ELF-1 (cell line): ENCODE results near the gene KRT71.
A peak's percentile ranks its signal among the peaks of the same experiment; 100 is the strongest.
"Not testable (repeated sequence)": the region's sequence is repeated elsewhere in the genome, so short reads cannot be mapped to it uniquely, and the experiment has no call there.

Experiments
- DNase-seq: peaks from one replicate; pipeline ENCODE4 v3.0.0-alpha.2; 2016; ENCODE audit warnings: low read depth, low spot score

KRT71 gene

DNA sequence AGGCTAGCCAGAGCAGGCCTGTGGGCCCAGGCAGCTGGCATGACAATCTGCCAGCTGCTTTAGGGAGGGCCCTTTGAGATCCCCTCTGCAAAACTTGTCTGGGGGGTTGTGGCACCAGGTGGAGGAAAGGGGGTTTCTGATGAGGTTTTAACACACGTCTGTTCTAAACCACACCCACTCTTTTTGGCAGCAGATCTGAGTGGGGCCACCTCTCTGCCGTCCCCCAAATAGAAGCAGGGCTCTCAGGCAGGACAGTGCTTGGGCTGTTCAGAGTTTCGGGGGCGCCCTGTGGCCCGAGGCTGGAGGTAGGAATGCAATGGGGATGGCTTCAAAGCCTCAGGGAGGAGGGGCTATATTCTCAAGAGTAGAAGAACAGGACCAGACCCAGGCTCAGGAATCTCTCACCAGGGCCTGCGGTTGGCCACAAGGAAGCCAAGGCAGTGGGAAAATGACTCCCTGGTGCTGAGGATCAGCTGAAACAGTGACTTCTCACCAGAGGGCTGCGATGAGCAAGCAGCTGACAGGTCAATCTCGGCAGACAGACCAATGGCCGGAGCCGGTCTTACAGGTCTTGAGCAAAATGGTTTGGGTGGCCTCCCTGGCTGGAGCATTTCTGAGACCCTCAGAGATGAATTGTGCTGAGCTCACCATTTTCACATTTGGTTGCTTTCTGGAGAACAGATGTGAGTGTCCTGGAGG lies 31.2 kb downstream of the KRT71 start:
- peak; percentile 76 for DNase-seq

DNA sequence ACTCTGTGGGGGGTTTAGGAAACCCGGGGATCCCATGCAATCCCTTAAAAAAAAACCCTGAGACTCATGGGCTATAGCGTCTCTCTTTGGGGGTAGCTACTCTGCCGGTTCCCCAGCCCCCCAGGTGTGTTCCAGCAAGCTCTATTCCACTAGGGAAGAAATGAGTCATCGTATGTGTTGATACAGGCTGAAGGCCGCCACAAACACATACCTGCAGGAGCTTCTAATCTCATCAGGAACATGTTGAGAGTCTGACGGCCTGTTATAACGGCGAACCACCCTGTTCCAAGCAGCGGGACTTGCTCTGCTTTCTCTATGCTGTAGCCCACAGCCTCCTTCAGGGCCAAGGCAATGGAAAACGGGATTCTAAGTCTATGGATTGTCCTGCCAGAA lies 31.8 kb downstream of the KRT71 start:
- DNase-seq: peak; percentile 17

GRCh38 chr12:52519826-52520662 lies 32.9 kb downstream of the KRT71 start, which contains the start of gene KRT5:
KRT5 (minus strand) TSS chr12:52520394; CDS start chr12:52520296, 98 bp downstream.
- DNase-seq: no peak

DNA sequence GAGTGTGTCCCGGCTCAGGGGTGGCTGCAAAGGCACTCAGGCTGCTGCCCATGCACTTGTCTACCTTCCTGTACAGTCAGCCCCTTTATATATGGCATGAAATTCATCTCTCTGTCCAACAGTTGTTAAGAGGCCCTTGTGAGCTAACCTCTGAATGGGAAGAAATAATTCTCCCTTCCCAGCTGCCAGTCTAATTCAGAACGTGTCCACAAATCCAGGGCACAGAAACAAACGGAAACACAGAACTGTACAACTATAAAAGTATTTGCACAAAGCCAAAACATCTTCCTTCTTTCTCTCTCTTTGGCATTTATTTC lies 33.6 kb downstream of the KRT71 start:
- no peak for DNase-seq

- DNase-seq: no peak
These were observed 34.2 kb downstream of the KRT71 start for GRCh38 chr12:52518574-52519386.

GRCh38 chr12:52517888-52518287 lies 35.1 kb downstream of the KRT71 start:
- DNase-seq: no peak

- no peak for DNase-seq
These were observed 35.7 kb downstream of the KRT71 start for GRCh38 chr12:52517005-52517835.

GRCh38 chr12:52515927-52516831 lies 36.8 kb downstream of the KRT71 start:
- DNase-seq: no peak

DNA sequence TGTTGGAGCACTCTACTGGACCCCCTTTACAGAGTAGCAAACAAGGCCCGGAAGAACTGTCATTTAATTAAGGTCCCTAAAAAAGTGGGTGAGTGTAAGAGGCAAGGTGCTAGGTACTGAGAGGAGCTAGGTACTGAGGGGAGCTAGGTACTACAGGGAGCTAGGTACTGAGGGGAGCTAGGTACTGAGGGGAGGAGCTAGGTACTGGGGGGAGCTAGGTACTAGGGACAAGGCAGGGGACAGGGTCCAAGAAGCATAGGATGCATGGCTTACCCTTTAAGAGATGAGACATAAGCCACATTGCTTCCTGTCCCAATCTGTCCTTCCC lies 37.7 kb downstream of the KRT71 start:
- DNase-seq: no peak

DNA sequence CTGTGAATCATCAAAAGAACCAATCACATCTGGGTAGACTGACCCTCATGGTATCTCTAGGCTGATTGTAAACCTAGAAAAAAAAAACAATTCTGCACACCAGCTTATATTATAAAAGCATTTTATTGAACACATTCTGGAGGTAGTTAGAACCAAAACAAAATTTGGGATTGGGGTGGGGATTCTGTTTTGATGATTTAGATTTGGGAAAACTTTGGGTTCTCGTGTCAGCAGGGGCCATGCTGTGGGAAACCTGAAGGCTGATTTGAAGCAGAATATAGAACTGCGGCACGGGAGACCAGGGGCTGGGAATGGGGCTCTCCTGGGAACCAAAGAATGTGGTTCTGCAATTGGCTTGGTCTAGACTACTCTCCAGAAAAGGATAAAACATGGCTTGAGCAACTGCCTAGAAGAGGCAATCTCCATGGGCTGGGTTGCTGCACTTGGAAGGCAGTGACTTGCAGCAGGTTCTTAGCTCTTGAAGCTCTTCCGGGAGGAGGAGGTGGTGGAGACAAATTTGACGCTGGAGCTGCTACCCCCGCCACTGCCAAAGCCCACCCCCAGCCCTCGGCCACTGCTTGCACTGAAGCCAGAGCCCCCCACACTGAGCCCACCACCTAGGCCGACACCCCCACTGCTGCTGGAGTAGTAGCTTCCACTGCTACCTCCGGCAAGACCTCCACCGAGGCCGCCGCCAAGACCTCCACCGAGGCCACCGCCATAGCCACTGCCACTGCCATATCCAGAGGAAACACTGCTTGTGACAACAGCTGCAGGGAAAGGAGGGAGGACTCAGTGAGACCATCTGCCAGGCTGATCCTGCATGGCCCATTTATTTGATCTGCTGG lies 38.2 kb downstream of the KRT71 start:
- DNase-seq: no peak

- DNase-seq: no peak
These were observed 39.2 kb downstream of the KRT71 start for GRCh38 chr12:52513736-52514135.

- DNase-seq: no peak
These were observed 44.7 kb downstream of the KRT71 start for GRCh38 chr12:52508211-52508610.

DNA sequence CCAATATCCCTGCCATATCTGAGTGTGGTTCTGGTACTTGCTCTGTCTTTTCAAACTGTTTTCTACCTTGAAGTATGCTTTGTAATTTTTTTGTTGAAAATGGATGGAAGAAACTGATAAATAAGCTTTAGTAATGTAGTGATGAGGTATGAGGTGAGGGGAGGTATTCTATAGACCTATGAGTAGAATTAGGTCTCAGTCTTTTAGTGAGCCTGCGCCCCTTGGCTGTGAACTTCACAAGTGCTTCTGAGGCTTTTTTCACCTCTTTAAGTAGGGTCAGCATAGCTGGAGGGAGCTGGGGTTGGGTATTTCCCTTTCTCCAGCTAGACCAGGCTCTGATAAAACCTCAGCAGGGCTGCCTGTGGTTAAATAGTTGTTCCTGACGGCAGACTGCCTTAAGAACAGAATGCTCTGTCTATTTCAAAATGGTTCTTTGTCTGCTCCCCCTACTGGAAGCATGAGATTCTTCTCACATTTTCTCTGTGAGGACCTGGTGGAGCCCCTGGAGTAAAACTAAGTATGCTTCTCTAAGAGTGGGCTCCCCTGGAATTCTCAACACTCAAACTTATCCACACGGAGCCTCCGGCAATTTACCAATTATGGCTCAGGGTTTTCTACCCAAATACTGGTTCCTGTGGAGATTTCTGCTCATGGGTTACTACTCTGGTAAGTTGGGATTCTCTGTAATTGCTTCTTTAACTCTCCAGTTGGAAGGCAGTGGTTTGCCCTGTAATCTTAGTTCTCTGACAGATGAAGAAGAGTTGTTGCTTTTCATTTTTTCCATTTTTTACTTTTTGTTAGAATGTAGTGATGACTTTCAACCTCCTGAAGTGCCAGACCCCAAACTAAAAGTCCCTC lies 45.9 kb downstream of the KRT71 start:
- DNase-seq: peak; percentile 65

GRCh38 chr12:52502877-52503276 lies 50.1 kb downstream of the KRT71 start:
- DNase-seq: no peak

GRCh38 chr12:52501490-52501889 lies 51.5 kb downstream of the KRT71 start:
- DNase-seq: no peak

DNA sequence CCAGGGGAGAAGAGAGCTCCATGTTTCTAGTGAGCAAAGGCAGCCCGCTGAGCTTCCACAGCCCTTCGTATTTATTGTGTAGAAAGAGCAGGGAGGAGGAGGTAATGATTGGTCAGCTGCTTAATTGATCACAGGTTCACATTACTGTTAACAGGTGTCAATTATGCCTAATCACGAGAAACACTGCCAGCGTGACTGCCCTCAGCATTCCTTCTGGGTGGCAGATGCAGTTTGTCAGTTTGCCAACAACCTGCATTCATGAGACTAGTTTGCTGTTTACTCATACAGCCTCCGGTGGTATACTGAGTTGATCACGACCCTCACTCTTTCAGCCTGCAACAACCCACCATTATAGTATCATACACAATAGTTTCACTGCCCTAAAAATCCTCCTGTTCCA lies 52.4 kb downstream of the KRT71 start:
- not testable (repeated sequence) for DNase-seq

DNA sequence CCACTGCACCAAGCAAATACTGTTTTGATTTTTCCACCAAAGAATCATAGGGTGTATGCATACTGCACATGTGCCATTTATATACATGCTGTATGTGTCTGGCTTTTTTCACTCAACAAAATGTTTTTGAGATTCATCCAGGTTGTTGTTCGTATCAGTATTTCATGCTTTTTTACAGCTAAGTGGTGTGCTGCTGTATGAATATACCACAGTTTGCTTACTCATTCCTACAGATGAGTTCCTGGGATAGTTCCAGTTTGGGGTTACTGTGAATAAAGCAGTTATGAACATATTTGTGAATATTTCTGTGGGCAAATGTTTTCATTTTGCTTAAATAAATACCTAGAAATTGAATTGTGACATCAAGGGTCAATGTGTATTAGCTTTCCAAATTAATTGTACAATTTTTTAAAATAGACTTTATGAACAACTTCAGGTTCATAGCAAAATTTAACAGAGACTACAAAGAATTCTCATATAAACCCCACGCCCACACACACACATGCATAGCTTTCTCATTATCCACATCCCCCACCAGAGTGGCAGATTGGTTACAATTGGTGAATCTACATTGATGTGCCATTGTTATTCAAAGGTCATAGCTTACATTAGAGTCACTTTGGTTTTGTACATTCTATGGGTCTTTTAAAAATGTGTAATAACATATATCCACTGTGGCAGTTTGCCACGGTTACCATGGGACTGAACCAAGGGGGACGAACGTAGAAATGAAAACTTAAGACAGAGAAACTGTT lies 53.0 kb downstream of the KRT71 start:
- DNase-seq: no peak

- DNase-seq: no peak
These were observed 54.0 kb downstream of the KRT71 start for GRCh38 chr12:52498946-52499345.
